ENCODE results near the gene TBCD. TPM values are rescaled to one million over a fixed set of nuclear protein-coding genes. Genes with fewer than 3 reads are reported as not detected.

TBCD gene
- total RNA-seq, 1 donor from 2014 or later, result 50.9 TPM

DNA sequence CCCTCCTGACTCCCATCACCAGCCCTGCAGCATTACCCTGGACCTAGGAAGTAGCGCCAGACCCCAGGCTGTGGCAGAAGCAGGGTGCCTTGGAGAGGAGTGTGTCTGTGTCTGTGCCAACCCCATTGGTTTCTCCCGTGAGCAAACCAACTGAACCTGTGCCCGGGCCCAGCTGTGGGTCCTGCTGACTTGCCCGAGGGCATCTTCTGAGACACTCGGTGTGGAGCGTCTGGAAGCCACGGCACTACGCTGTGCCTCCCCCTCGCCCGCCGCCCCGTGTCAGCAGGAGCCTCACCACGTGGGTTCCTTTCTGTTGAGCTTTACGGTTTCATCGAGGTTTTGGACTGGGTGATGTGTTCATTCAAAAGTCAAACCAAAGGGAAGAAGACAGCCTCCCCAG is 60.2 kb downstream of the TBCD start:
- no peak for DNase-seq

DNA sequence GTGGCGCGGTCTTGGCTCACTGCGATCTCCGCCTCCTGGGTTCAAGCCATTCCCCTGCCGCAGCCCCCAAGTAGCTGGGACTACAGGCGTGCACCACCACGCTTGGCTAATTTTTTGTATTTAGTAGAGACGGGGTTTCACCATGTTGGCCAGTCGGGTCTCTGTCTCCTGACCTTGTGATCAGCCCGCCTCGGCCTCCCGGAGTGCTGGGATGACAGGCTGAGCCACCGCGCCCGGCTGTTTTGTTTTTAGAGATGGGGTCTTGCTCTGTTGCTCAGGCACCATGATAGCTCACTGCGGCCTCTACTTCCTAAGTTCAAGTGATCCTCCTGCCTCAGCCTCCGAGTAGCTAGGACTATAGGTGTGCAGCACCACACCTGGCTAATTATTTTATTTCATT is 60.7 kb downstream of the TBCD start:
- DNase-seq, result no peak

DNA sequence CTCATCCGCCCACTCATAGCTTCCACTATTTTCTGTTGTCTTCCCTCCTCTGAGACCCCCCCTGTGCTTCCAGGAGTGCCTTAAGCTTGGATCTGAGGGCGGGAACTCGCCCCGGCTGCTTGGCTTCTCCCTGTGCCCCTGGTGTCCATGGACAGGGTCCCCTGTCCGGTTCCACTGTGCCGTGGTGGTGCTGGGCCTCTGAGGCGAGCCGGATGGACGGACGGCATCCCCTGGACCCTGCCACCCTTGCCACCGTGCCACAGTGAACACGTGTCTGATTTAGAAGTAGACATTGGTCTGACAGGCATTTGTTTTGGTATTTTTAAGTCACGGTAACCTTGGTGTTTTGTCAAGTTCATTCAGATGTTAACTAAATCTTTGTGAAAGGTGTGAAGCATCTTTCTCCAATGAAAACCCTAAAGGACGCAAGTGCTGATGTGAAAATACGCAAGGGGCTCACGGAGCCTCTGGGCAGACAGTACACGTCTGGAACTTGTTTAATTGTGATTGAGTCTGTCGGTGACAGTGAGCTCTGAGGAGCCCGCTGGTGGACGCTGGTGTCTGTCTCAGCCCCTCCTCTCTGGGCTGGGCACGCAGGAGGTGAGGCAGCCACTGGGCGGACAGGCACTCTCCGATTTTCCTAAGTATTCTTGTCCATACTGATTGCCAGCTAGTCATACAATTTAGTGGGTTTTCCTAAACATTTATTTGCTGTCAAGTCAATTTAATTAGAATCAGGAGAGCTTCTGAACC is 61.6 kb downstream of the TBCD start:
- no peak for DNase-seq

DNA sequence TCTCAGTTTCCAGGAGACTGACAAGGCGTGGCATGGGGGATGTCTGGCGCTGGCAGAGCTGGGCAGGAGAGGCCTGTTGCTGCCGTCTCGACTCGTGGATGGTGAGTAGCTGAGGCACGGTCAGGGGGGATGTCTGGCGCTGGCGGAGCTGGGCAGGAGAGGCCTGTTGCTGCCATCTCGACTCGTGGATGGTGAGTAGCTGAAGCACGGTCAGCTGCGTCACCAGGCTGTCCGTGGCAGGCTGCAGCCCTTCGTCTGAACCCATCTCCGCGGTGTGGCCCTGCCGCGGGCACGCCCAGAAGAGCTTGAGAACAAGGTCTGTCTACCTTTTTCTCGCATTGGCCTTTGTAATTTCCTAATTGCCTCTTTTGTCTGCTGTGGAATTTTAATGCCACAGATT is 63.0 kb downstream of the TBCD start:
- DNase-seq, result no peak

DNA sequence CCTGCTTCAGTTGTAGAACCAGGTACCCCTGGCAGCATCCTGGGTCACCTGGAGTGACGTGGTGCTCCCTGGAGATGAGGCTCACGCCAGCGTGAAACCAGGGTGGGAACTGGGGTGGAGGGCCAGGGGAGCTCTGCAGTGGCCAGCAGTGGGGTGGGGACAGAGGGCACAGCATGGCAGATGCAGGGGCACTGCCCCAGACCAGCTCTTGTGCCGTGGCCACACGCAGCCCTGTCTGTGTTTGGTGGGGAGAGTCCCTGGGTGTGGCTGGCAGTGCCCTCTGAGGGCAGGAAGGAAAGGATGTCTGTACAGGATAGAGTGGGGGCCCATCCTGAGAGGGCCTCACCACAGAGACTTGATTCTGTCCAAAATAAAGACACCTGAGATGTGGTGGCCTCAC is 63.5 kb downstream of the TBCD start:
- DNase-seq, result no peak

DNA sequence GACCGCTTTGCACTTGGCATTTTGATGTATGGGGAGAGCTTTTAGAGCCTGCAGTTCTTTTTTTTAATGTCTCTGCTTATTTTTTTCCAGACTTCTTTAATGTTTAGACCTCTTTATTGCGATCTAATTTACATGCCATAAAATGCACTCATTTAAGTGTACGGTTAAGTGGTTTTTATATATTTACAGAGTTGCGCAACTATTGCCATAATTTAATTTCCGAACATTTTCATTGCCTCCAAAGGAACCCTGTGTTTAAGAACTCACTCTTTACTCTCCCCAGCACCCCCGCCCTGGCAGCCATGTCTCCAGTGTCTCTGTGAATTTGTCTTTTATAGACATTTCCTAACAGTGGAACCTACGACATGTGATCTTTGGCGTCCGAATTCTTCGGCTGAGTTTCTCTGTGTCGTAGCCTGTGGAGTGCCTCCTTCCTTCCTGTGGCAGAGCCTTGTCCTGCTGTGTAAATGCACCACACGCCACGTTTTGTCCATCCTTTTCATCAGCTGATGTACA is 64.0 kb downstream of the TBCD start:
- DNase-seq, result no peak

DNA sequence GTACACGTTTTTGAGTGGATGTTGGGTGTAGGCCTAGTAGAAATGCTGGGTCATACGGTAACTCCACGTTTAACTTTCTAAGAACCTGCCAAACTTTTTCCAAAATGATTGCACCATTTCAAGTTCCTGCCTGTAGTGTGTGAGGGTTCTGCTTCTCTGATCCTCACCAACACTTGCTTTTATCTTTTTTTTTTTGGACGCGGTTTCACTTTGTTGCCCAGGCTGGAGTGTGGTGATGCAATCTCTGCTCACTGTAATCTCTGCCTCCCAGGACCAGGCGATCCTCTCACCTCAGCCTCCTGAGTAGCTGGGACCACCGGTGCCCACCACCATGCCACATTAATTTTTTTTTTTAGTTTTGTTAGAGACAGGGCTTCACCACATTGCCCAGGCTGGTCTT is 64.5 kb downstream of the TBCD start:
- no peak for DNase-seq

DNA sequence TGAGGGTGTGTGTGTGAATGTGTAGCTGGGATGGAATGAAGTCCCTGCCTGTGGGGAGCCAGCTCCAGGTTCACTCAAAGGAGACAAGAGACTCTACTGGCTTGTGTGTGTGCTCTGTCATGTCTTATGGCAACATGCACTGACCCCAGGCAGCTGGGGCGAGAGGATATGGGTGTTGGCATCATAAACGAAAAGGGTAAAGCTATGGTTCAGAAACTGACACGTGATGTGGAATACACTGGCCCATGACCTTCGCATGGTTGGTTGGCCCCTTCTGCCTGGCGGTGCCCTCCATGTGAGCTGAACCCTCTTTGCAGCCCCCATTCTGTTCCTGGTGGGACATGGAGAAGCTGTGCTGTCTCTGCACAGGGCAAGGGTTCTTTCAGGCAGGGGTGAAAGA is 66.1 kb downstream of the TBCD start:
- DNase-seq, result no peak

DNA sequence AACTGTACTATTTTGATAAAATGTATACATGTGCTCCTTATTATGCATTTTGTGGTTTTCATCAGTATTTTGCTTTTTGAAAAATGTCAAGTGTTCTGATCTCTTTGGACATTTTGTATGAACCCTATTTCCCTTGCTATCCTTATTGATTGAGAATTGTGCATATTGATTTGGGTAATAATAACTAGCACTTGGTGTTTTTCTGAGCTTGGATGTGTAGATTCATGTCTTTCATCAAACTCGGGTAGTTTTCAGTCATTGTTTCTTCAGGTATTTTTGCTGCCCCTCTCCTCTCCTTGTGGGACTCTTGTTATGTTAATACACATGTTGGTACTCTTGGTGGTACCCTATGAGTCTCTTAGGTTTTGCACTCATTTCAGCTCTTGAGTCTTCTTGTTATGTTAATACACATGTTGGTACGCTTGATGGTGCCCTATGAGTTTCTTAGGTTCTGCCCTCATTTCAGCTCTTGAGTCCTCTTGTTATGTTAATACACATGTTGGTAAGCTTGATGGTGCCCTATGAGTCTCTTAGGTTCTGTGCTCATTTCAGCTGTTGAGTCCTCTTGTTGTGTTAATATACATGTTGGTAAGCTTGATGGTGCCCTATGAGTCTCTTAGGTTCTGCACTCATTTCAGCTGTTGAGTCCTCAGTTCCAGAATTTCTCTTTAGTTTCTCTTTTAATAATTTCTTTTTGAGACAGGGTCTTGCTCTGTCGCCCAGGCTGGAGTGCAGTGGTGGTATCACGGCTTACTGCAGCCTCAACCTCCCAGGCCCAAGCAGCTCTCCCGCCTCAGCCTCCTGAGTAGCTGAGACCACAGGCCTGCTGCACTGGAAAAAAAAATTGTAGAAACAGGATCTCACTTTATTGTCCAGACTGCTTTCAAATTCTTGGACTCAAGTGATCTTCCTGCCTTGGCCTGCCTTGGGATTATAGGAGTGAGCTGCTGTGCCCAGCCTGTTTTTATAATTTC is 68.7 kb downstream of the TBCD start:
- DNase-seq, result no peak

DNA sequence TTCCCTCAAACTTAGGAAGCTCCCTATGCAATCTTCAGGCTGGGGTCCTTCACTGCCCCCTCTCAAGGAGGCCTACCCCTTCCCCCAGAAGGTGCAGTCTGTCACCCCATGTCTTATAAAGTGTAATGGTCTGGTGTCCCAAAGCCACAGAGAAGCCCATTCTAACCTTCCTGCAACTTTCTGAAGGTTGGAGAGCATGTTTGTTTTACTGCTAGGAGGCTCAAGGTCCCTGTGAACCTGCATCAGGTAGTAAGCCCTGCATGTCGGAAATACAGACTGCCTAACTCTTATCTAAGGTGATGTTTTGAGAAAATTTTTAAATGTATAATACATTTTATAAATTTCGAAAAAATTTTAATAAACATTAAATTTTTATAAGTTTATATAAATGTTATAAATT is 69.7 kb downstream of the TBCD start:
- no peak for DNase-seq

DNA sequence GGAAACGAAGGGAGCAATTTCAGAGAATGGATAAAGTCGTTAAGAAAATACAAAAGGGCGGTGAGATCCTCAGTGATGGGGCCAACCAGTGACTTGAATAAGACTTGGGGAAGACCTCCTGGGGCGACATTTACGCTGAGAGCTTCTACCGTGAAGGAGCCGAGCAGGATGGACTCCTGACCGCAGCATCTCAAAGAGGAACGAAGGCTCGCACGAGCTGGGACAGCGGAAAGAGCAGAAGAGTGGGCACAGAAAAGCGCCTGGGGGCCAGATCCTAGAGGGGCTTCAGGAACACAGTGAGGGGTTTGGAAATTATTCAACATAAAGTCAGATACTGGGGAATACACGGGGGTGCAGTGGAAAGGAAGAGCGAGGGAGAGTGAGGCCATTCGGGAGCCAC is 70.4 kb downstream of the TBCD start:
- no peak for DNase-seq

DNA sequence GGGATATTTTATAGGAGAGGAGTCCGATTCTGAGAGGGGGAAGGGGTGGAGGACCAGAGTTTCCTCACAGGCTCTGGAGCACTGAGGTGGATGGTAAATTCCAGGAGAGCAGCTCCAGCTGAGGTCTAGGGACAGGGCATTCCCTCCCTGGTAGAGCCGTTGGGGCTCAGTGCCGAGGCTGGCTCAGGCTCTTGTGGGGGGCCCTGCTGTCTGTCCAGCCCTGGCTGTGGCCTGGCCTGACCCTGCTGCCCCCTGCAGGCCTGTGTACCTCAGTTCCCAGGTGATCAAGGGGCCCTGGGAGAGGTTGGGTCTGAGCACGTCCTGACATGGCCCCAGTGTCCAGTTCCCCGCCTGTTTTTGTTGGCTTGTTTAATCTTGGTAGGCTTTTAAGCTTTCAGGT is 71.1 kb downstream of the TBCD start:
- DNase-seq, result peak; percentile 17

DNA sequence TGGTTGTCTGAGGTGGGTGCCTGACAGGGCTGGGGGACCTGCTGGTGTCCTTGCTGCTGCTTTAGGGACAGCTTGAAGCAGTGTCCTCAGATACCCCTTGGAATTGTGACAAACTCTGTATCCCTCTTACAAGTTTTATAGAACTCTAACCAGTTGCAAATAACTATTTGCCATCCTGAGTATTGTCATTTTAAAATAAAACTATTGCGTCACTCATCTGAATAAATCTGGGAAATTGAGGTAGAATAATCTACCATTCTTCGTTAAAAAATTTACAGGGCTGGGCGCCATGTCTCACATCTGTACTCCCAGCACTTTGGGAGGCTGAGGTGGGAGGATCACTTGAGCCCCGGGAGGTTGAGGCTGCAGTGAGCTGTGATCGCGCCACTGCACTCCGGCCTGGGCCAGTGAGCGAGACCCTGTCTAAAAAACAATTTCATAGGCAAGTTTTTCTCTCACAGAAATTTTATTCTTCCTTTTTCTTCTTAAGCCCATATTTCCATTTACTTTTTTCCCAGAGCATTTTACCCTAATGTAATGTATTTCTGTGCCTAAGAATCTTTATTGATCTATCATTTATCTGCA is 73.8 kb downstream of the TBCD start:
- no peak for DNase-seq

DNA sequence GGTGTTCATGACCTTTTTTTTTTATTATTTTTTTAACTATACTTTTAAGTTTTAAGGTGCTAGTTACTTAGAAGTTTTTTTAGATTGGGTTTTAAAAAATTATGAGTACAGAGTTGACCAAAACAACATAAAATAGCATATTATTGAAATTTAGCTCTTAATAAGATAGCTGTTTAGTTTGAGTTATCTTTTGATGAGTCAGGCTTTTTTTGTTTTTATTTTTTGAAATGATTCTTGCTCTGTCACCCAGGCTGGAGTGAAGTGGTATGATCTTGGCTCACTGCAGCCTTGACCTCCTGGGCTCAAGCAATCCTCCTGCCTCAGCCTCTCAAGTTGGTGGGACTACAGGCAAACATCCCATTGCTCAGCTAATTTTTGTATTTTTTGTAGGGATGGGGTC is 74.3 kb downstream of the TBCD start:
- no peak for DNase-seq

DNA sequence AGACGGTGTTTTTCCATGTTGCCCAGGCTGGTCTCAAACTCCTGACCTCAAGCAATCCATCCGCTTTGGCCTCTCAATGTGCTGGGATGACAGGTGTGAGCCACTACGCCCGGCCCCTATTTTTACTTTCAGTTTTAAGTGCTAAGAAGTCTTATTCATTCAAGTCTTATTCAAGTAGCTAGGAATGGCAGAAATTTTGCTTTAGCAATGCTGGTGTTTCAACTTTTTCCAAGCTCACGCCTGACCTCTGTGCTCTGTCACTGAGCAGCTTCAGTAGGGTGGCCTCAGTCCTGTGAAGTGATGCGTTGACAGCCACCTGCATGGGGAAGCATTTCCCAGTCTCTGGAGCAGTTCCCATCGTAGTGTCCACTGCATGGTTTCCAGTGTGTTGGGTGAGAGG is 75.1 kb downstream of the TBCD start:
- no peak for DNase-seq

DNA sequence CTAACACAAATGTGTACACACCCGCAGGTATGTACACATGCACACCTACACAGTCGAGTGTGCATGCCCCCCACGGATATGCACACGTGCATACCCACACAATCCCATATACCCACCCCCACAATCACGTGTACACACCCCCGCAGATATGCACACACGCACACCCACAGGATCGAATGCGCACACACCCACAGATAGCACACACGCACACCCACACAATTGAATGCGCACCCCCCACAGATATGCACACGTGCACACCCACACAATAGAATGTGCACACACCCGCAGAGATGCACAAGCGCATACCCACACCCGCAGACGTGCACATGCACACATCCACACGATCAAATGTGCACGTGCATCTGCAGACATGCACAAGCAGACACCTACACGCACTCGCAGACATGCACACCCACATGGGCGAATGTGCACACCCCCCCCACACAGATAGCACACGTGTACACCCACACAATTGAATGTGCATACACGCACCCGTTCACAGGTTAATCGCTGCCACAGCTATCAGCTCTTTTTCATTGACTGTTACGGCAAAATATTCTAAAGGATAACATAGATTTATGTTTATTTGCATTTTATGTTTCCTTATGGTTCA is 77.1 kb downstream of the TBCD start:
- no peak for DNase-seq

DNA sequence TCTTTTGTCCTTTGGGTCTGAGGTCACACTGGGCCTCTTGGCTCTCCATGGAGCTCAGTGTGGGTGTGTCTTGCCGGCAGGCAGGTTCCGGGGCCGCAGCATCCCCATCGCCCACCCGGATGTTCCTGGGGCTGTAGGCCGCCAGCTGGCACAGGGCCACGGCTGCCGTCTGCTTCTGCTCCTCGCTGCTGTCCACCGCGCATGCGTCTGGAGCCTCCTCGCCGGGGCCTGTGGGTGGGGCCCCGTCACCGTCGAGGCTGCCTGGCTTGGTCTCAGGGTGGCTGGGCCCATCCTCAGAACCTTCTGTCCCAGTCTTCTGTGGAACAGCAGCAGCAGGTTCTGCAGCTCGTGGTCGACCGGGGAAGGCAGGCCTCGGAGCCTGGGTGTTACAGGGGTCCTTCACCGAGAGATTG is 78.4 kb downstream of the TBCD start:
- DNase-seq, result peak; percentile 56

DNA sequence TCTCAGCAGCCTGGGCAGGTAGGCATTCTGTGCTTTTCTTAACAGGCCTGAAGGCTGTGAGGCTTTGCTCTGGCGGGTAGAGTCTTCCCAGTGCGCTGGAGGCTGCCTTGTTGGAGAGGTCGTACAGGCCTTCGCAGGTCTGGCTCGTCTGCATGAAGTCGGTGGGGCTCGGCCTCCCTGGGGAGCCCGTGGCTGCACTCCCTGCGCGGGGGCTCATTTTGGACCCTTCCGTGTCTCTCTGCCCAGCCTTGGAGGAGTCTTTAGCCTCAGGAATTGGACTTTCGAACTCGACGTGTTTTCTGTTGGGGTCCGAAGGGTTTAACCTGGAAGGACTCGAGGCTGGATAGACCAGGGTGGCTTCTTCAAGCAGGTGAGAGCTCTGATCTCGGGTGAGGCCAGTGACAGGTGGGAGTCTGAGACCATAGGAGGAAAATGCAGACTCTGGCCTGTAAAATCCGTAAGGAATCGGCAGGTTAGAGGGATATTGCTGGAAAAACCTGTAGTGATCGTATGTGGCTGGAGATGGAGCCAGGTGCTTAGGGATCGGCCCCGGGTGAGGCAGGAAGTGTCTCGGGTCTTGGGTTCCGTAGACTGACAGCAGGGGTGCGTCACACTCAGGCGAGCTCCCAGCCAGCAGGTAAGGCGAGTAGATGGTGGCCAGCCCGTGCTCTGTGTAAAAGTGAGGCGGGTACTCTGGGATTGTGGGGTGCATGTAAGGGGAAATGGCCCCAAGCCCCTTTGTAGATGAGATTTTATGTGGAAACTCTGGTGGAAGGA is 79.4 kb downstream of the TBCD start:
- DNase-seq, result no peak

DNA sequence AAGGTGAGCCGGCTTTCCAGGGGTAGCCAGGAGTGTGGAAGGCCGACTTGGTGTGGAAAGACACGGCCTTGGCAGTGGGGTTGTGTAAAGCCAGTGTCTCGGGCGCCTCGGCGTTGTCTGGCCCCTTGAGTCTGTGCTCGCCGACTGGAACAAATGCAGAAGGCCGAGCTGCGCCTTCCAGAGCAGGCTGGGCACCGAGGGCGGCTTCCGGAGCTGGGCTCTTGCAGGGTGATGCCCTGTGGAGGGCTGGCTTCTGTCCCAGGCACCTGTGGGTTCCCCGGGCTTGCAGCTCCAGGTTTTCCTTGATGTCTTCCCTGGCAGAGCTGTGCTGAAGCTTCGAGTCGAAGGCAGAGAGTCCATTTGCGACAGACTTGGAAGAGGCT is 79.9 kb downstream of the TBCD start:
- no peak for DNase-seq

DNA sequence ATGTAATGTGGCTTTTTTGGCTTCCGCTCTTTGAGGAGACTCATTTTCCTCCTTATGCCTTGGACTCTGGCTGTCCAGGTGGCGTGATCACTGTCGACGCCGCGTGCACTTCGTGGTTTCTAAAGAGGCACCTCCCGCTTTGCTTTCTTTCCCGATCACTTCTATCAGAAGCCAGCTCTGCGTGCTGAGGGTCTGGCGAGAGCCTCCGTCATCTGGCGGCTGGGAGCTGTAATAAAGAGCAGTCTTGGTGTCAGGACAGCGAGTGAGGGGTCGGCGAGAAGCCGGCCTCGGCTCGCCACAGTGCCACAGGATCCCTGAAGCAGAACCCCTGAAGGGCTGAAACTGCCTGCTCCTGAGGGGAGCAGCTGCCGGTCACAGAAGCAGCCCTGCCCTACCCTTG is 80.5 kb downstream of the TBCD start:
- DNase-seq, result no peak

DNA sequence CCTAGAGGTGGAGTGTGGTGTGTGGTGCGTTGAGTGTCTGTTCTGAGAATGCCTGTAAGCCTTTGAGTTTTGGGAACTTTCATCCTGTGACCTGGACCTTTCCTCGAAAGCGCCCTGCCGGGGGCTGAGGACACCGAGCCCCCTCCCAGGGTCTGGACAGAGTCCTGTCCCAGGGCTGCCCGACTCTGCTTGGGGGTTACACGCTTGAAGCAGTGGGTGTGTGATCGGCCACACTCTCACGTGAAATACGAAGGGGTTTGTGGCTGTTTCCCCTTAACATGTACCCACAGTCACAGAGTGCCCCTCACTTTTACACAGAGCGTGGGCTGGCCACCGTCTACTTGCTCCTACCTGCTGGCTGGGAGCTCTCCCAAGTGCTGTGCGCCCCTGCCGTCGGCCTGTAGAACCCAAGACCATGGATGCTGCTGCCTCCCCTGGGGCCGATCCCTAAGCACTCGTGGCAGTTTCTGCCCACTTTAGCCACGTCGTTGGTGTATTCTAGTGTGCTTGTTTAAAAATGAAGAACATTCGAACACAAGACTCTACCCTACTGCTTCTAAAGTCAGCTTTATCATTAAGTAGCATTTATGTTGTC is 81.1 kb downstream of the TBCD start:
- no peak for DNase-seq

DNA sequence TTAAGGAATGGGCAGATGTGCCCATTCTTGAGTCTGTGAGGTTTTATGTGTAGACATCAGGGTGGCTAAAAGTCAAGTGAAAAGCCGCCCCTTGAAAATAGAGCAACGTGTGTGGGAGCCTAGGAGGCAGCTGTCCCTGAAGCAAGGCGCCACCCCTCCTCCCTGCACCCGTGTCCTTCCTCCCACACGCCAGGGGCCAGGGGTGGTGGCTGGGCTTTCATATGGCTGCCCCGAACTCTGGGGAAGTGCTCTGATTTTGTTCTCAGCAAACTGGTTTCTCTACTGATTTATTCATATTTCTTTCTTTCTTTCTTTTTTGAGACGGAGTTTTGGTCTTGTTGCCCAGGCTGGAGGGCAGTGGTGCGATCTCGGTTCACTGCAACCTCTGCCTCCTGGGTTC is 83.3 kb downstream of the TBCD start:
- DNase-seq, result no peak
